C4-2B (cell line): ENCODE measurements around the gene CCDC85B.

Source experiments
- CTCF ChIP-seq: fragments of 450-650 bp; conservative IDR thresholded peaks from 2 replicates; pipeline ENCODE4 v1.5.1; 2017; ENCODE audit warnings: mild to moderate bottlenecking
- ZFX ChIP-seq: fragments of 450-650 bp; IDR thresholded peaks from 2 replicates; pipeline ENCODE4 v1.6.1; 2017

- TF ChIP-seq CTCF (no peak), ZFX (no peak)
These were observed 40.7 kb upstream of the CCDC85B start for GRCh38 chr11:65849771-65850216.
